NT2/D1 (cell line): ENCODE results near the gene MVK.

ENCODE experiments used
- DNase-seq: peaks from one replicate; pipeline ENCODE4 v3.0.0-alpha.2; 2011; ENCODE audit warnings: low read depth, low spot score
- H3K27me3 ChIP-seq: 2 replicates; pipeline ENCODE4 v1.6.0; 2011; ENCODE audit warnings: mild to moderate bottlenecking; ENCODE audit not compliant: insufficient read length, insufficient read depth
- H3K36me3 ChIP-seq: 2 replicates; pipeline ENCODE4 v1.6.1; 2011; ENCODE audit warnings: mild to moderate bottlenecking, low read length, mixed read lengths; ENCODE audit not compliant: insufficient read depth, insufficient read length
- H3K4me1 ChIP-seq: 2 replicates; pipeline ENCODE4 v1.5.1; 2011; ENCODE audit not compliant: insufficient read depth, insufficient read length
- H3K4me3 ChIP-seq: 2 replicates; pipeline ENCODE4 v1.5.1; 2011; ENCODE audit warnings: low read depth; ENCODE audit not compliant: insufficient read length
- H3K9ac ChIP-seq: 2 replicates; pipeline ENCODE4 v1.6.0; 2011; ENCODE audit warnings: low read depth; ENCODE audit not compliant: insufficient read length
- H3K9me3 ChIP-seq: 2 replicates; pipeline ENCODE4 v1.5.1; 2011; ENCODE audit warnings: mild to moderate bottlenecking, low read length; ENCODE audit not compliant: insufficient read depth
- SUZ12 ChIP-seq: IDR thresholded peaks from 2 replicates; pipeline ENCODE4 v1.6.1; 2011; ENCODE audit not compliant: insufficient read length, insufficient read depth; ENCODE audit errors: extremely low read depth
- YY1 ChIP-seq: IDR thresholded peaks from 2 replicates; pipeline ENCODE4 v1.6.1; 2011; ENCODE audit not compliant: insufficient read length, insufficient read depth
- ZNF274 ChIP-seq: IDR thresholded peaks from 2 replicates; pipeline ENCODE4 v1.6.1; 2011; ENCODE audit warnings: mild to moderate bottlenecking, low read depth, low read length

Gene MVK

DNA sequence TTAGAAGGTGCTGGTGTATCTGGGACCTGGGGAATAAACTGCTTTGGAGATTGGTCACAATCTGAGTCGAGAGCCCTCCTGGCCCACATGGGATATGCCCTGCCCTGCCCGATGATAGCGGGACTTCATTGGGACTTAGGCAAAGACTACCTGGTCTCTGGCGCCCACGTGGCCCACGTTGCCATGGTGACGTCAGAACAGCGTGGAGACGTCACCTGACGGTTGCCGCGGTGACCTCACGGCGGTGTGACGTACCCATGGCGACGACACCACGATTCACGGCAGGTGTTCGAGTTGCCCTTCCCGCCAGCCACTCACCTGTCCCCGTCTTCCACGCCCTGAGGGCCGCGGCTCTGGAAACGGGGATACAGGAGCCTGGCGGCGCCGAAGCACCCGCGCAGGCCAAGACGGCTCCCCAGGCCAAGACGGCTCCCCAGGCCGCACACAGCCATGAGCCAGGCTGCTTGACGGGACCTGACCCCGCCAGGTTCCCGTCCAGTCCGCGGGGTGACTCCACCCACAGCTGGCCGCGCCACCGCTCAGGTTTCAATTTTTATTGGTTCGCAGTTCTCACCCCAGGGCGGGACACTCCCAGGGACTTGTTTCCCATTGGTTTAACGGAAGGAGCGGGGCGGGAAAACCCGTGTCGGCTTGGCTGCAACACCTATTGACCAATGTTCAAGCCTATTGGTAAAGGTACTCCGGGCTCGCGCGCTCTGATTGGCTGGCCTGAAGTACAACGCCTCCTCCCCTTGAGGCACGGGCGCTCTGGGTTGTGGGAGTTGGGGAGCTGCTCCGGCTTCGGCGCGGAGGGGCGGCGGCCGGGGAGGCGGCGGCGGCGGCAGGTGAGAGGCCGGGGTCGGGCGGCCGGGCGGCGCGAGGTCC is at the start of gene MVK, which contains the start of gene MMAB:
Gene MVK (plus strand): TSS at position 766 of the 885 bp plus-strand sequence. CDS start 1,029 bp downstream, outside the sequence.
Gene MMAB (minus strand): TSS at position 476 of the 885 bp plus-strand sequence. CDS start 24 bp downstream, at position 452.
- peak; percentile 99 for DNase-seq
- Histone ChIP-seq H3K4me1 (no peaks in the 10 kb centered on the region), H3K27me3 (no peaks in the 10 kb centered on the region), H3K9ac (peak within 1 kb of the TSS; percentile 92), H3K4me3 (peak within 1 kb of the TSS; percentile 89), H3K9me3 (no peaks in the 10 kb centered on the region), H3K36me3 (peaks cover 58% of the 10 kb centered on the region)
- TF ChIP-seq YY1 (peak; percentile 13), SUZ12 (no peak)

DNA sequence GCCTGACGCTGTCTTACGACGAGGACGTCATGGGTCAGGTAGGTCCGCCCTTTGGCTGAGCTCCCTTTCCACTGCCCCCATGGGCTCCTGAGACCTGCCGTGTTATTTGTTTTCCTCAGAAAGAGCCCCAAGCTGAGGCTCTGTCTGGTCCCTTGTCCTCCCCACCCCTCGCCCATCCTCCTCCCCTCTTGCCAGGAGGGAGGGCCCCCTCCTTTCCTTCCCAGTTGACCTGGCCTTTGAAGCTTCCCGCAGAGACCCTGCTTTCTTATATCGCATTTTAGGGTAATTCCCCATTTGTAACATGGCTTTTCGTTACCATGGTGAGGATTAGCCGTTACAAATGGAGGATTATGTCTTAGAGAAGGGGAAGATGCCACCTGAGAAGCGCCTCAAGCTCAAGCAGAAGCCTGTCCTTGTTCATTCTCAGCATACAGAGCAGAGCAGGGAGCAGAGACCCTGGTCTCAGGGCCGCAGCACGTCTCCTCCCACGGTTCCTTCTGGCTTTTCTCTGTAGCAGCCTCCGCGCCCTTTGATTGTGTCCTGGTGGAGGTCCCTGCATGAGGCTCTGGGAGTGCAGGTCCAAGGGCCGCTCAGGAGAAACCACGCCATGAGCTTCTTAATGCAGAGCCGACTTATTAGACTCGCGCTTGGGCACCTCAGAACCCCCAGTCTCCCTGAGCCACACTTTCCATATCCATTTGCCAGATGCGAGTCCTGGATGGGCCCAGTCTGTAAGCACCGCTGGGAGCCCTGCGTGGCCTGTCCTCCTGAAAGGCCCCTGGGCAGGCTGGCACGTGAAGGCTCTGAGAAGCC is 48.9 kb upstream of the MVK start:
- Histone ChIP-seq H3K4me3 (no peak overlapping the region), H3K9me3 (no peaks in the 10 kb centered on the region), H3K9ac (no peak overlapping the region), H3K36me3 (peaks cover 83% of the 10 kb centered on the region), H3K4me1 (no peaks in the 10 kb centered on the region), H3K27me3 (no peaks in the 10 kb centered on the region)
- TF ChIP-seq SUZ12: no peak
- TF ChIP-seq ZNF274: no peak
- TF ChIP-seq YY1: no peak
- no peak for DNase-seq

DNA sequence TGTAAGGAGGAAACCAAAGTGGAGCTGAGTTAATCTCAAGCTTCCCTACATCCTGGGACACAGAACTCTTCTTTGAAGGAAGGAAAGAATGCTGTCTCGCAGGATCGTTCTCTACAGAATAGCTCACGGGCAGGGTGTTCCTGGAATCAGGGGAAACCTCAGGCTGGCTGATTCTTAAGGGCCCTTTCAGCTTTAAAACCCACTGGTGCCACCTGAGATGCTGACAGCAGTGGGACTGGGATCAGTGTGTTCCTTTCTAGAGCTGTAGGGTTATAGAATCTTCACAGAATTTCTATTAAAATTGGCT is 48.4 kb upstream of the MVK start:
- Histone ChIP-seq H3K4me3 (no peak overlapping the region), H3K9ac (no peak overlapping the region), H3K4me1 (no peaks in the 10 kb centered on the region), H3K9me3 (no peaks in the 10 kb centered on the region), H3K27me3 (no peaks in the 10 kb centered on the region), H3K36me3 (peaks cover 83% of the 10 kb centered on the region)
- no peak for TF ChIP-seq ZNF274
- DNase-seq: no peak

DNA sequence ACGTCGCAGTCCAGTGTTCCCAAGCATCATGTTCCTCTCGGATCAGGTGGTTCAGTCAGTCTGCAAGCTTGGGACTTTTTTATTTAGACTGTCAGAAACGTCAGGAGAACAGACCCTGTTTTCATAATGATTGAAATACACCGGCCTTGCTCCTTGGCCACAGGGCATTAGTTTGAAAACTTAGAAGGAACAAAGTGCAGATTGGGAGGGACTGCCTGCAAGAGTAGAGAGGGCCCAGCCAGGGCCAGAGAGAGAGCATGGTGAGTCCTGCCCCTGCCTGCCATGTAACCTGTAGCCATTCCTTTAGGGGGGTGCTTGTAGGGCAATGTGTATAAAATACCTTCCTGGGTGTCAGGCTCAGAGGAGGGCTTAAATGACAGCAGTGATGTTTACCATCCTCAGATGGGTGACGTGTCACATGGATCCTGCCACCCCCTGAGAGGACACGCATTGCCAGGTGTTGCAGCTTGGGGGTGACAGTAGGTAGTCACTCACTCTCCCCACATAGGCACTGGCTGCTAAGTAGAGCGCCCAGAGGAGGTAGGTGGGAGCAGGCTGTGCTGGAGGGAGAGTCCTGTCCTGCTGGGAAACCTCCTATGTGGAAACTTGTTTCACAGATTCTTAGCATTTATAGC is 46.0 kb upstream of the MVK start:
- TF ChIP-seq ZNF274 (no peak), YY1 (no peak), SUZ12 (no peak)
- Histone ChIP-seq H3K9me3 (no peaks in the 10 kb centered on the region), H3K4me3 (no peak overlapping the region), H3K27me3 (no peaks in the 10 kb centered on the region), H3K4me1 (no peaks in the 10 kb centered on the region), H3K36me3 (peaks cover 82% of the 10 kb centered on the region), H3K9ac (no peak overlapping the region)
- no peak for DNase-seq

DNA sequence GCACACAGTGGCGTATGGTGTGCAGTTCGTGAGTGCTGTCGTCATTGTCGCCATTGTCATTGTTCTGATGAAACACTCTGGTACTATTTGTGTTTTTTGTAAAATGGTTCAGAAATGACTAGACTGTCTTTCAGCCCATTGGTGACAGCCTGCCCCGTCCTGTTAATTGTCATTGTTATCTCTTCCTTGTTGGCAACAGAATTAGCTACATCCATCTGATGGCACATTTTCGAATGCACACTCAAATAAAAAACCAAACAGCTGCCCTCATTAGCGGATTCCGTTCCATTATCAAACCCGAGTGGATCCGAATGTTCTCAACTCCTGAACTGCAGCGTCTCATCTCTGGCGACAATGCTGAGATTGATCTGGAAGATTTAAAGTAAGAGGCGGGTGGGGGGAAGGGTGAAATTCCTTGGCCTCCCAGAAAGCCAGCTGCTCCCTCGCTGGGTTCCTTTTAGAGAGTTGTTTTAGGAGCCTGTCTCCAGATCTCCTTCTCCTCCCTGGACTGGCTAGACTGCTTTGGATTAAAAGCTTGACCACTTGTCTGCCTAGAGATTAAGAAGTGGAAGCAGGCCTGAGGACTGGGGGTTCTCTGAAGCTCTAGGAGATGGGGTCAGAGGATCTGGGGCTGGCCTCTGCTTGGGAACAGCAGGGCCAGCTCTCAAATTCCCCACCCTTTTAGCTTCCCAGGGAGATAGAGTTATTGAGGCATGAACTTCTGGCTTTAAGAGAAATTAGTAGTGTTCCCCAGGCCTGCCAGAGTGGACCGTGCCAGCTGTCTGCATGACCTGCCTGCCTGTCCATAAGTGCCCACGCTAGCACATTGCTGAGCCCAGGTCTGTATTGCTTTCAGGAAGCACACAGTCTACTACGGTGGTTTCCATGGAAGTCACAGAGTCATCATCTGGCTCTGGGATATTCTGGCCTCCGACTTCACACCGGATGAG is 43.6 kb upstream of the MVK start:
- no peak overlapping the region for H3K9ac ChIP-seq
- DNase-seq: peak; percentile 8
- no peaks in the 10 kb centered on the region for H3K4me1 ChIP-seq
- no peak overlapping the region for H3K4me3 ChIP-seq
- H3K9me3 ChIP-seq: no peaks in the 10 kb centered on the region
- H3K27me3 ChIP-seq: no peaks in the 10 kb centered on the region
- H3K36me3 ChIP-seq: peaks cover 81% of the 10 kb centered on the region
- TF ChIP-seq SUZ12 (no peak), YY1 (no peak), ZNF274 (no peak)

DNA sequence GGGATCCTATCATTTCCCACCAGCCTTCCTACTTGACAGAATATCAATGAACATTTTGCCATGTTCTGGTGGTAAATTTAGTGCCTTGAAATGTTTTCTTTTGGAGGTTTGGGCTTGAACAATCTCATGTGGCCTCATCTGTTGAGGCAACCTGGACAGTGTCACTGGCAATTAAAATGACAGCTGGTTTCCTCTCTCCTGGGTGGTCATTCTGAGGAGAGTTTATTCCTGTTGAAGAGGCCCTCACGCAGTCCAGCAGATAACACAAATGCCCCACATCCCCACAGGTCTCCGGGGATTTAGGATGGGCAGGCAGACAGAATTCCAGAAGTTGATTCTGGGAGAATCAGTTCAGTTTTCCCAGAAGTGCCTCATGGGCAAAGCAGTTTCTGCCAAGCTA is 42.2 kb upstream of the MVK start:
- Histone ChIP-seq H3K27me3 (no peaks in the 10 kb centered on the region), H3K36me3 (peaks cover 81% of the 10 kb centered on the region), H3K4me3 (no peak overlapping the region), H3K9ac (no peak overlapping the region), H3K4me1 (no peaks in the 10 kb centered on the region), H3K9me3 (no peaks in the 10 kb centered on the region)
- DNase-seq: no peak
- TF ChIP-seq YY1: no peak
- TF ChIP-seq ZNF274: no peak
- TF ChIP-seq SUZ12: no peak
